Liver (tissue), 9 donors: ENCODE results near the gene GNAS-AS1. TPM values are rescaled to one million over a fixed set of nuclear protein-coding genes. Genes with fewer than 3 reads are reported as not detected.

Source experiments
- DNase-seq: peaks from one replicate; pipeline ENCODE4 v3.0.0-alpha.2; 2017; ENCODE audit warnings: low spot score
- H3K27ac ChIP-seq, 2 donors: one replicate each; pipeline ENCODE4 v1.7.0; 2013; ENCODE audit warnings: inconsistent platforms in 2 of 2, low read length in 2 of 2, control low read depth in 1 of 2, low read depth in 1 of 2, mild to moderate bottlenecking in 1 of 2
- H3K27me3 ChIP-seq, 4 donors: one replicate each; pipeline versions ENCODE4 v1.6.1 to v1.7.0; 2013; ENCODE audit warnings: low read length in 3 of 4, inconsistent platforms in 1 of 4, mild to moderate bottlenecking in 1 of 4, moderate library complexity in 1 of 4; ENCODE audit not compliant: control insufficient read depth in 4 of 4, insufficient read depth in 4 of 4
- H3K36me3 ChIP-seq, 4 donors: one replicate each; pipeline versions ENCODE4 v1.6.1 to v1.7.0; 2013; ENCODE audit warnings: low read length in 3 of 4, mild to moderate bottlenecking in 3 of 4, low read depth in 1 of 4, moderate library complexity in 1 of 4; ENCODE audit not compliant: control insufficient read depth in 4 of 4, insufficient read depth in 3 of 4
- H3K4me1 ChIP-seq, 4 donors: one replicate each; pipeline versions ENCODE4 v1.6.1 to v1.7.0; 2013; ENCODE audit warnings: low read length in 3 of 4, mild to moderate bottlenecking in 3 of 4, moderate library complexity in 1 of 4; ENCODE audit not compliant: control insufficient read depth in 4 of 4, insufficient read depth in 4 of 4
- H3K4me3 ChIP-seq, 3 donors: one replicate each; pipeline versions ENCODE4 v1.6.1 to v1.7.0; 2013; ENCODE audit warnings: low read length in 3 of 3, control low read depth in 1 of 3, low read depth in 1 of 3, mild to moderate bottlenecking in 1 of 3
- H3K9ac ChIP-seq, 2 donors: one replicate each; pipeline ENCODE4 v1.7.0; 2013; ENCODE audit warnings: low read length in 2 of 2, mild to moderate bottlenecking in 2 of 2, moderate library complexity in 2 of 2, control low read depth in 1 of 2, low read depth in 1 of 2
- H3K9me3 ChIP-seq, 4 donors: one replicate each; pipeline versions ENCODE4 v1.6.1 to v1.7.0; 2013; ENCODE audit warnings: low read length in 3 of 4; ENCODE audit not compliant: control insufficient read depth in 4 of 4
- ATF3 ChIP-seq: IDR thresholded peaks from 2 replicates; pipeline ENCODE4 v1.6.1; 2016; ENCODE audit warnings: antibody characterized with exemption
- FOXA1 ChIP-seq: IDR thresholded peaks from 2 replicates; pipeline ENCODE4 v1.6.1; 2016; ENCODE audit warnings: antibody characterized with exemption
- FOXA2 ChIP-seq: IDR thresholded peaks from 2 replicates; pipeline ENCODE4 v1.6.1; 2016; ENCODE audit warnings: antibody characterized with exemption
- HNF4A ChIP-seq, 2 donors: conservative IDR thresholded peaks; 2 replicates each; pipeline ENCODE4 v1.6.1; 2016; ENCODE audit warnings: antibody characterized with exemption in 2 of 2, mild to moderate bottlenecking in 2 of 2
- HNF4G ChIP-seq: IDR thresholded peaks from 2 replicates; pipeline ENCODE4 v1.6.1; 2016; ENCODE audit warnings: antibody characterized with exemption
- MAX ChIP-seq: IDR thresholded peaks from 2 replicates; pipeline ENCODE4 v1.6.1; 2016; ENCODE audit warnings: antibody characterized with exemption
- RAD21 ChIP-seq, 2 donors: IDR thresholded peaks; 2 replicates each; pipeline ENCODE4 v1.6.1; 2016; ENCODE audit warnings: antibody characterized with exemption in 2 of 2, mild to moderate bottlenecking in 2 of 2
- SP1 ChIP-seq: IDR thresholded peaks from 2 replicates; pipeline ENCODE4 v1.6.1; 2018; ENCODE audit warnings: antibody characterized with exemption, mild to moderate bottlenecking
- YY1 ChIP-seq: IDR thresholded peaks from 2 replicates; pipeline ENCODE4 v1.6.1; 2016; ENCODE audit warnings: antibody characterized with exemption, mild to moderate bottlenecking
- WGBS: extraction: QIAGEN DNeasy Blood & Tissue Kit; methylation state at CpG from one replicate; pipeline ENCODE4 v1.1.7; 2013; 5-methylcytosine and 5-hydroxymethylcytosine counted together
- polyA plus RNA-seq, 2 donors: library from polyadenylated mRNA; stranded (reverse) in 1 of 2; unstranded in 1 of 2; fragments of 200-250 nt in 1 of 2; fragments of >200 nt in 1 of 2; fragmentation: Nextera tagmentation in 1 of 2; extraction: Ambion mirVana in 1 of 2; gene quantifications; one replicate each; pipeline versions ENCODE4 v1.2.1 to v1.2.3, GENCODE V29; 2013 to 2015
- total RNA-seq, 2 donors: library from RNA; depleted of rRNA; stranded (reverse); fragments of >200 nt; gene quantifications; one replicate each; pipeline ENCODE4 v1.2.3, GENCODE V29; 2014
- TF ChIP-seq, protein P1 (sequence below): IDR thresholded peaks from 2 replicates; pipeline ENCODE4 v1.6.1; 2016; ENCODE audit warnings: antibody characterized with exemption, mild to moderate bottlenecking
- TF ChIP-seq, protein P2 (sequence below): IDR thresholded peaks from 2 replicates; pipeline ENCODE4 v1.6.1; 2016; ENCODE audit warnings: antibody characterized with exemption
- donor health status: healthy.
- donor health status: healthy.
- donor health status: healthy.
- donor health status: healthy.
- donor health status: healthy.

The GNAS-AS1 gene
- total and polyA plus RNA-seq, 4 donors: 0.08 to 0.42 (median 0.09) TPM; not detected in 1

DNA sequence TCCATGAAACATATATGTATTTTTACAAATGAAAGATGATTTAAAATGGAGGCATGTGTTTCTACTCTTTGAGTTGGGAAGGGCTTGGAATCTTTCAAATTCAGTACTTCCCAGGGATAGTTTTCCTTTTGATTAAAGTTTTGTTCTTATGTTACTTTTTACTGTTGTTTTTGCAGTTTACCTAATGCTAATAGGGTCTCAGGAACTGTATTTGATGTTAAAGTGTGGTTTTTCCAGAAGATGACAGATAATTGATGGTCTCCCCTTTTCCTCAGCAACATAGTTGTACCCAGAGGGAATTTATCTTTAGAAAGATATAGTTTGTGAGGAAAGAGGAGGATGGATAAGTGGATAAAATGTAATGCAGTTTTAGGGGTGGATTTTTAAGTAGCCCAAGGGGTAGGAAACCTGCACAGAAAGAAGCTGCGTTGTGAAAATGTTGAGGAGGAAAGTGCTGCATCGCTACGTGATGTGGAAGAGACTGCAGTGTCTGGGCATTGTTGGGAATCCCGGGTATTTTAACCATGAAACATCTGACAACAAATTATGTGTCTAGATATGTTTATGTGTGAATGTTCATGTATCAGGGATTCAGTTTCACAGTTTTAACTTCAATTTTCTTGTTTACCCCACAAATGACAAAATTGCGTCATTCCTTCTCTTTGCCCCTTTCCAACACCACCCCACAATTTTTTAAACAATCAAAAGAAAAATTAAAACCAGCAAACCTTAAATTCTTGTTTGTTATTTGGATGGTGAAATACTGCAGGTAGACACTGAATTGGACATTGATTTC lies 44.1 kb upstream of the GNAS-AS1 start:
- Histone ChIP-seq H3K27ac (no peak overlapping the region), H3K4me3 (no peak overlapping the region)

DNA sequence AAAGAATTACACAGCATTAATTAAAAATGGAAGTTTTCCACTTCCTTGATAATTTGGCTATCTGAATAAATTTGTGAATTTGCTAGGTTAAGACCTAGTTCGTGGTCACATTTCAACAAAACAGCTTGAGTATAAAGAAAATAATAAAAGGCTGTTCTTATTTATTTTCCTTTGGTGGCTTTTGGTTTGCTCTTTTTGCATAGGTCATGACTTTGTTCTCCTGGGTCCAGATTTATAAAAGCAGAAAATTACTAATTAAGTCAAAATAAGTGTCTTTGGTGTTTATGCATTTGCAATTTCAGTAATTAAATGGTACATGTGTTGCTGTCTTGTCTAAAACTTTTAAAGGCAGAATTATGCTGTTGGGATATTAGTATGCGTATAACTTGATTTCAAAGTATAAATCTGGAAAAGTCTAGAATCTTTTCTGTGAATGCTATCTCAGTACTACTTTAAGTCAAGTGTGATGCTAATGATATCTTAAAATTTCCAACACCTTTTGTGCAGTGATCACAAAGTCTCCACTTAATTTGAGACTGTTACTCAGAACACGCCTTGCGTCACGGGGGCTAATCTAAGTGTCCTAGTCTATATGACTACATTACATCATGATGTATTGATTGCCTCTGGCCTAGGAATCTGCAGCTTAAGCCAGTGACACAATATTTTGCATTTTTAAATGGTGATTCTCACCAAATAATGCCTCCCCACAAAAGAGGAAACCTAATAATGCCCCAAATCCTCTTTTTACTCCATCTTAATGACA lies 42.8 kb upstream of the GNAS-AS1 start:
- no peak overlapping the region for H3K27ac ChIP-seq
- TF ChIP-seq HNF4A (conservative IDR thresholded peaks at IDR 0.05): no peak
- TF ChIP-seq, protein P1, sequence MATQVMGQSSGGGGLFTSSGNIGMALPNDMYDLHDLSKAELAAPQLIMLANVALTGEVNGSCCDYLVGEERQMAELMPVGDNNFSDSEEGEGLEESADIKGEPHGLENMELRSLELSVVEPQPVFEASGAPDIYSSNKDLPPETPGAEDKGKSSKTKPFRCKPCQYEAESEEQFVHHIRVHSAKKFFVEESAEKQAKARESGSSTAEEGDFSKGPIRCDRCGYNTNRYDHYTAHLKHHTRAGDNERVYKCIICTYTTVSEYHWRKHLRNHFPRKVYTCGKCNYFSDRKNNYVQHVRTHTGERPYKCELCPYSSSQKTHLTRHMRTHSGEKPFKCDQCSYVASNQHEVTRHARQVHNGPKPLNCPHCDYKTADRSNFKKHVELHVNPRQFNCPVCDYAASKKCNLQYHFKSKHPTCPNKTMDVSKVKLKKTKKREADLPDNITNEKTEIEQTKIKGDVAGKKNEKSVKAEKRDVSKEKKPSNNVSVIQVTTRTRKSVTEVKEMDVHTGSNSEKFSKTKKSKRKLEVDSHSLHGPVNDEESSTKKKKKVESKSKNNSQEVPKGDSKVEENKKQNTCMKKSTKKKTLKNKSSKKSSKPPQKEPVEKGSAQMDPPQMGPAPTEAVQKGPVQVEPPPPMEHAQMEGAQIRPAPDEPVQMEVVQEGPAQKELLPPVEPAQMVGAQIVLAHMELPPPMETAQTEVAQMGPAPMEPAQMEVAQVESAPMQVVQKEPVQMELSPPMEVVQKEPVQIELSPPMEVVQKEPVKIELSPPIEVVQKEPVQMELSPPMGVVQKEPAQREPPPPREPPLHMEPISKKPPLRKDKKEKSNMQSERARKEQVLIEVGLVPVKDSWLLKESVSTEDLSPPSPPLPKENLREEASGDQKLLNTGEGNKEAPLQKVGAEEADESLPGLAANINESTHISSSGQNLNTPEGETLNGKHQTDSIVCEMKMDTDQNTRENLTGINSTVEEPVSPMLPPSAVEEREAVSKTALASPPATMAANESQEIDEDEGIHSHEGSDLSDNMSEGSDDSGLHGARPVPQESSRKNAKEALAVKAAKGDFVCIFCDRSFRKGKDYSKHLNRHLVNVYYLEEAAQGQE: no peak
- TF ChIP-seq YY1: peak; percentile 7
- peaks cover 13 to 33% (median 27%) of the 10 kb centered on the region in 4 donors for H3K4me1 ChIP-seq

More for the DNA sequence above, 44.1 kb upstream of the GNAS-AS1 start:
- H3K4me1 ChIP-seq: peaks cover 13 to 33% (median 27%) of the 10 kb centered on the region in 4 donors
- no peaks in the 10 kb centered on the region for H3K27me3 ChIP-seq
- TF ChIP-seq, protein P2, sequence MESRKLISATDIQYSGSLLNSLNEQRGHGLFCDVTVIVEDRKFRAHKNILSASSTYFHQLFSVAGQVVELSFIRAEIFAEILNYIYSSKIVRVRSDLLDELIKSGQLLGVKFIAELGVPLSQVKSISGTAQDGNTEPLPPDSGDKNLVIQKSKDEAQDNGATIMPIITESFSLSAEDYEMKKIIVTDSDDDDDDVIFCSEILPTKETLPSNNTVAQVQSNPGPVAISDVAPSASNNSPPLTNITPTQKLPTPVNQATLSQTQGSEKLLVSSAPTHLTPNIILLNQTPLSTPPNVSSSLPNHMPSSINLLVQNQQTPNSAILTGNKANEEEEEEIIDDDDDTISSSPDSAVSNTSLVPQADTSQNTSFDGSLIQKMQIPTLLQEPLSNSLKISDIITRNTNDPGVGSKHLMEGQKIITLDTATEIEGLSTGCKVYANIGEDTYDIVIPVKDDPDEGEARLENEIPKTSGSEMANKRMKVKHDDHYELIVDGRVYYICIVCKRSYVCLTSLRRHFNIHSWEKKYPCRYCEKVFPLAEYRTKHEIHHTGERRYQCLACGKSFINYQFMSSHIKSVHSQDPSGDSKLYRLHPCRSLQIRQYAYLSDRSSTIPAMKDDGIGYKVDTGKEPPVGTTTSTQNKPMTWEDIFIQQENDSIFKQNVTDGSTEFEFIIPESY: no peak
- TF ChIP-seq MAX (no peak), FOXA2 (no peak), HNF4G (no peak), FOXA1 (no peak), RAD21 (IDR thresholded peaks at IDR 0.05) (no peak), SP1 (no peak), YY1 (no peak), ATF3 (no peak)
- no peaks in the 10 kb centered on the region for H3K9me3 ChIP-seq
- no peak for DNase-seq
- peaks cover 5 to 11% (median 9%) of the 10 kb centered on the region in 4 donors for H3K36me3 ChIP-seq
- WGBS: 48% methylated on average over 5 of the region's 5 CpGs
- H3K9ac ChIP-seq: no peak overlapping the region

More for the DNA sequence above, 42.8 kb upstream of the GNAS-AS1 start:
- DNase-seq: no peak
- Histone ChIP-seq H3K9ac (peak overlapping the region; percentile 49 to 55), H3K9me3 (no peaks in the 10 kb centered on the region), H3K36me3 (peaks cover 3 to 7% (median 4%) of the 10 kb centered on the region in 4 donors), H3K4me3 (no peak overlapping the region), H3K27me3 (no peaks in the 10 kb centered on the region)
- WGBS: 63% methylated on average over 5 of the region's 5 CpGs
